Neural crest cell (in vitro differentiated cells): ENCODE data around the gene FBXL17. TPM values are rescaled to one million over a fixed set of nuclear protein-coding genes. Genes with fewer than 3 reads are reported as not detected.

Source experiments
- DNase-seq: peaks from one replicate; pipeline ENCODE4 v3.0.0; 2021; ENCODE audit warnings: low read depth, mixed read lengths, low spot score
- H3K27ac Mint-ChIP-seq: one replicate; pipeline ENCODE4 v1.8.0; 2021; ENCODE audit warnings: mild to moderate bottlenecking, mixed read lengths; ENCODE audit not compliant: unreplicated experiment
- H3K27me3 Mint-ChIP-seq: 2 replicates; pipeline ENCODE4 v1.8.0; 2021; ENCODE audit warnings: low read depth, mild to moderate bottlenecking, mixed read lengths
- H3K36me3 Mint-ChIP-seq: 2 replicates; pipeline ENCODE4 v1.8.0; 2021; ENCODE audit warnings: low read depth, mild to moderate bottlenecking, mixed read lengths
- H3K4me1 Mint-ChIP-seq: 2 replicates; pipeline ENCODE4 v1.8.0; 2021; ENCODE audit warnings: mixed read lengths
- H3K4me3 Mint-ChIP-seq: one replicate; pipeline ENCODE4 v1.8.0; 2021; ENCODE audit warnings: mild to moderate bottlenecking, mixed read lengths
- H3K9me3 Mint-ChIP-seq: 2 replicates; pipeline ENCODE4 v1.8.0; 2021; ENCODE audit warnings: mixed read lengths
- CTCF ChIP-seq: fragments of 200-600 bp; sonication (generic); conservative IDR thresholded peaks from 2 replicates; pipeline ENCODE4 v1.5.0; 2021; ENCODE audit warnings: antibody characterized with exemption, mild to moderate bottlenecking
- total RNA-seq: library from RNA; stranded (reverse); gene quantifications from 2 replicates; pipeline ENCODE4 v1.2.1, GENCODE V29; 2021

The FBXL17 gene
- total RNA-seq, 1 donor from 2014 or later = 17.8 TPM

- TF ChIP-seq CTCF = no peak
- DNase-seq = no peak
- H3K9me3 Mint-ChIP-seq = no peaks in the 10 kb centered on the region
- peak overlapping the region; percentile 67 for H3K27ac Mint-ChIP-seq
- peaks cover 23% of the 10 kb centered on the region for H3K4me1 Mint-ChIP-seq
- no peaks in the 10 kb centered on the region for H3K36me3 Mint-ChIP-seq
- H3K4me3 Mint-ChIP-seq = no peak overlapping the region
- H3K27me3 Mint-ChIP-seq = no peaks in the 10 kb centered on the region
Observed at GRCh38 chr5:107887166-107887943, 494.5 kb downstream of the FBXL17 start.

GRCh38 chr5:107885601-107886000 lies 496.3 kb downstream of the FBXL17 start:
- Mint-ChIP-seq H3K4me3 (no peak overlapping the region), H3K27me3 (no peaks in the 10 kb centered on the region), H3K9me3 (no peaks in the 10 kb centered on the region), H3K4me1 (peaks cover 23% of the 10 kb centered on the region), H3K36me3 (no peaks in the 10 kb centered on the region), H3K27ac (no peak overlapping the region)
- DNase-seq = no peak
- TF ChIP-seq CTCF = no peak

GRCh38 chr5:107884871-107885270 lies 497.0 kb downstream of the FBXL17 start:
- Mint-ChIP-seq H3K4me3 (no peak overlapping the region), H3K27ac (no peak overlapping the region), H3K4me1 (peaks cover 23% of the 10 kb centered on the region), H3K9me3 (no peaks in the 10 kb centered on the region), H3K36me3 (no peaks in the 10 kb centered on the region), H3K27me3 (no peaks in the 10 kb centered on the region)
- no peak for TF ChIP-seq CTCF
- DNase-seq = no peak

- no peak overlapping the region for H3K27ac Mint-ChIP-seq
- H3K36me3 Mint-ChIP-seq = no peaks in the 10 kb centered on the region
- TF ChIP-seq CTCF = no peak
- no peak overlapping the region for H3K4me3 Mint-ChIP-seq
- no peaks in the 10 kb centered on the region for H3K27me3 Mint-ChIP-seq
- DNase-seq = no peak
- H3K9me3 Mint-ChIP-seq = no peaks in the 10 kb centered on the region
- peaks cover 39% of the 10 kb centered on the region for H3K4me1 Mint-ChIP-seq
Observed at GRCh38 chr5:107878661-107879060, 503.2 kb downstream of the FBXL17 start.

GRCh38 chr5:107876906-107877305 lies 505.0 kb downstream of the FBXL17 start:
- H3K27ac Mint-ChIP-seq = peak overlapping the region; percentile 79
- no peaks in the 10 kb centered on the region for H3K27me3 Mint-ChIP-seq
- no peak overlapping the region for H3K4me3 Mint-ChIP-seq
- TF ChIP-seq CTCF = no peak
- H3K9me3 Mint-ChIP-seq = no peaks in the 10 kb centered on the region
- H3K36me3 Mint-ChIP-seq = peaks cover 2% of the 10 kb centered on the region
- peaks cover 47% of the 10 kb centered on the region for H3K4me1 Mint-ChIP-seq
- no peak for DNase-seq
